ENCODE data around the gene WDR33. TPM values are rescaled to one million over a fixed set of nuclear protein-coding genes. Genes with fewer than 3 reads are reported as not detected.
"Not testable (repeated sequence)": the region's sequence is repeated elsewhere in the genome, so short reads cannot be mapped to it uniquely, and the experiment has no call there.

Gene WDR33
- total RNA-seq, 4 donors from 2014 or later, result 54.4 to 95.8 (median 67.5) TPM

DNA sequence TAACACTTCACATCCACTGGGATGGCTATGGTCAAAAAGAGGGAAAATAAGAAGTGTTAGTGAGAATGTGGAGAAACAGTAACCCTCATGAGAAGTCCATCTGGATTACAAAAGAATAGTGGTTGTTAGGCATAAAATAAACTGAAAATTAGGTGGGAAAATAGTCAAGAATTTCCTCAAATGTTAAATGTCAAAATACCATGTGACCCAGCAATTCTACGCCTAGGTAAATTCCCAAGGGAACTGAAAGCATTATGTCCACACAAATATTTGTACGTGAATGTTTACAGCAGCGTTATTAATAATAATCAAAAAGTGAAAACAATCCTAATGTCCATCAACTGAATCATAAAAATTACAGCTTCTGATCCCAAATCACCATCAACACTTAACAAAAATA is 11.0 kb downstream of the WDR33 start:
- no peaks in the 10 kb centered on the region for H3K36me3 ChIP-seq
- H3K27me3 ChIP-seq, result no peaks in the 10 kb centered on the region
- intact Hi-C loops (cut with DNase I), result no loop called here
- H3K4me1 ChIP-seq, result peaks cover 21 to 36% of the 10 kb centered on the region in 2 donors
- no peak overlapping the region for H3K27ac ChIP-seq
- no peak for DNase-seq
- H3K4me3 ChIP-seq (replicated peaks in 1 of 3), result no peak overlapping the region
- no peak for TF ChIP-seq POLR2A (IDR thresholded peaks at IDR 0.05)
- TF ChIP-seq CTCF (IDR thresholded peaks at IDR 0.05), result no peak
- no peaks in the 10 kb centered on the region for H3K9me3 ChIP-seq
- WGBS, 2 donors, result 75 to 93% methylated on average over 3 of the region's 3 CpGs

GRCh38 chr2:127796389-127796788 is 14.6 kb downstream of the WDR33 start:
- Histone ChIP-seq H3K36me3 (no peaks in the 10 kb centered on the region), H3K27me3 (no peaks in the 10 kb centered on the region), H3K4me3 (replicated peaks in 1 of 3) (no peak overlapping the region), H3K27ac (no peak overlapping the region), H3K9me3 (no peaks in the 10 kb centered on the region), H3K4me1 (peaks cover 6 to 16% of the 10 kb centered on the region in 2 donors)
- DNase-seq, result no peak
- WGBS, 2 donors, result 86 to 97% methylated on average over 2 of the region's 2 CpGs
- intact Hi-C loops (cut with DNase I), result no loop called here
- TF ChIP-seq POLR2A (IDR thresholded peaks at IDR 0.05) (no peak), CTCF (IDR thresholded peaks at IDR 0.05) (no peak)

DNA sequence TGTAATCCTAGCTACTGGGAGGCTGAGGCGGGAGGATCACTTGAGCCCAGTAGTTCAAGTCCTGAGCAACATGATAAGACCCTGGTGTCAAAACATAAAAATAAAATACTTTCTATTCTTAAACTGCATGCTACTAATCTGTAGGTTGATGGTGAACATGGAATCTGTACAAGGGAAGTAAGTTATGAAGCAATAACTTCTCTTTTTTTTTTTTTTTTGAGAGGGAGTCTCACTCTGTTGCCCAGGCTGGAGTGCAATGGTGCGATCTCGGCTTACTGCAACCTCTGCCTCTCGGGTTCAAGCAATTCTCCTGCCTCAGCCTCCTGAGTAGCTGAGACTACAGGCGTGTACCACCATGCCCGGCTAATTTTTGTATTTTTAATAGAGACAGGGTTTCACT is 16.1 kb downstream of the WDR33 start:
- H3K4me3 ChIP-seq (replicated peaks in 1 of 3); DNase-seq; H3K4me1 ChIP-seq; H3K9me3 ChIP-seq; intact Hi-C loops (cut with DNase I); H3K27me3 ChIP-seq; H3K27ac ChIP-seq; H3K36me3 ChIP-seq: not testable (repeated sequence)
- WGBS, 2 donors, result 87 to 95% methylated on average over 6 of the region's 6 CpGs

GRCh38 chr2:127792805-127793204 is 18.2 kb downstream of the WDR33 start:
- Histone ChIP-seq H3K27ac (no peak overlapping the region), H3K4me3 (replicated peaks in 1 of 3) (no peak overlapping the region), H3K27me3 (no peaks in the 10 kb centered on the region), H3K4me1 (peaks cover 3 to 6% of the 10 kb centered on the region in 2 donors), H3K9me3 (no peaks in the 10 kb centered on the region), H3K36me3 (no peaks in the 10 kb centered on the region)
- no peak for TF ChIP-seq POLR2A (IDR thresholded peaks at IDR 0.05)
- no peak for TF ChIP-seq CTCF (IDR thresholded peaks at IDR 0.05)
- WGBS, 2 donors, result 91 to 96% methylated on average over 4 of the region's 4 CpGs
- DNase-seq, result no peak
- intact Hi-C loops (cut with DNase I), result no loop called here

DNA sequence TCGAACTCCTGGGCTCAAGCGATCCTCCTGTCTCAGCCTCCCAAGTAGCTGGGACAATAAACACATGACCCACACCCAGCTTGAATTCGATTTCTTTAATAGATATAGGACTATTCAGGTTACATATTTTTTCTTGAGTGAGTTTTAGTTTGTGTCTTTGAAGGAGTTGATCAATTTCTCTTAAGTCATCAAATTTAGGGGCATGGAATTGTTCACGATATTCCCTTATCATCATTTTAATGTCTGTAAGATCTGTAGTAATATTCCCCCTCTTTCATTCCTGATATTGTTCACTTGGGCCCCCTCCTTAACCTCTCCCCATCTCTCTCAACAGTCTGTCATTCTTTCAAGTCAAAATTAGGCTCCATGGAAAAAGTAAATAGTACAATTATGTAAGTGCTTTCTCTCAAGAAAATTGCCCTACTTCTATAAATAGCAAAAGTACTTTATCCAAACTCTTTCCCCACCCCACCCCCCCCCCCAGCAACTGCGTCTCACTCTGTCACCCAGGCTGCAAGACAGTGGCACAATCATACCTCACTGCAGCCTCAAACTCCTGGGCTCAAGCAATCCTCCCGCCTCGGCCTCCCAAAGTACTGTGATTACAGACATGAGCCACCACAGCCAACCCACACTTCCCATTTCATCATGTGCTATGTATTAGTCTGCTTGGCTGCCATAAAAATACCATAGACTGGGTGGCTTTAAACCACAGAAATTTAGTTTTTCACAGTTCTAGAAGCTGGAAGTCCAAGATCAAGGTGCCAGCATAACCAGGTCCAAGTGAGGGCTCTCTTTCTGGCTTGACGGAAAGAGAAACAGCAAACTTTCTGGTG is 20.1 kb downstream of the WDR33 start:
- intact Hi-C loops (cut with DNase I), result no loop called here
- Histone ChIP-seq H3K9me3 (no peaks in the 10 kb centered on the region), H3K27ac (no peak overlapping the region), H3K27me3 (no peaks in the 10 kb centered on the region), H3K4me3 (replicated peaks in 1 of 3) (no peak overlapping the region), H3K36me3 (no peaks in the 10 kb centered on the region), H3K4me1 (peaks cover 0 to 3% of the 10 kb centered on the region in 2 donors)
- no peak for DNase-seq
- WGBS, 2 donors, result 89 to 91% methylated on average over 8 of the region's 8 CpGs
- TF ChIP-seq CTCF (IDR thresholded peaks at IDR 0.05) (no peak), POLR2A (IDR thresholded peaks at IDR 0.05) (no peak)
